Measurements from ENCODE around the gene PRAC1.

PRAC1 gene

GRCh38 chr17:48754500-48755261 lies 32.4 kb upstream of the PRAC1 start:
- H3K27me3 ChIP-seq (replicated peaks; ENCODE audit: insufficient read depth, low read length), result peaks cover 84% of the 10 kb centered on the region
- no peaks in the 10 kb centered on the region for H3K4me1 ChIP-seq (ENCODE audit: low read length)
- H3K4me2 ChIP-seq (ENCODE audit: low read depth, low read length), result no peak overlapping the region
- H3F3A ChIP-seq (ENCODE audit: insufficient read depth, low read length), result no peaks in the 10 kb centered on the region
- H3K27ac ChIP-seq (ENCODE audit: low read length), result no peak overlapping the region
- no peak for TF ChIP-seq EZH2phosphoT487 (IDR thresholded peaks at IDR 0.05; ENCODE audit: low read length)
- no peaks in the 10 kb centered on the region for H3K9me2 ChIP-seq (replicated peaks; ENCODE audit: insufficient read depth, low read length)
- no peak for DNase-seq
- no peaks in the 10 kb centered on the region for H4K20me1 ChIP-seq (ENCODE audit: insufficient read depth, low read length)
- no peaks in the 10 kb centered on the region for H3K36me3 ChIP-seq (replicated peaks; ENCODE audit: insufficient read depth, low read length)
- H2AFZ ChIP-seq (ENCODE audit: low read length), result no peak overlapping the region
- H3K4me3 ChIP-seq (ENCODE audit: low read length), result no peak overlapping the region
- H3K79me2 ChIP-seq (ENCODE audit: low read length), result no peaks in the 10 kb centered on the region
- H3K9ac ChIP-seq (ENCODE audit: low read length), result no peak overlapping the region
- H3K9me3 ChIP-seq (replicated peaks; ENCODE audit: insufficient read depth, low read length), result no peaks in the 10 kb centered on the region

DNA sequence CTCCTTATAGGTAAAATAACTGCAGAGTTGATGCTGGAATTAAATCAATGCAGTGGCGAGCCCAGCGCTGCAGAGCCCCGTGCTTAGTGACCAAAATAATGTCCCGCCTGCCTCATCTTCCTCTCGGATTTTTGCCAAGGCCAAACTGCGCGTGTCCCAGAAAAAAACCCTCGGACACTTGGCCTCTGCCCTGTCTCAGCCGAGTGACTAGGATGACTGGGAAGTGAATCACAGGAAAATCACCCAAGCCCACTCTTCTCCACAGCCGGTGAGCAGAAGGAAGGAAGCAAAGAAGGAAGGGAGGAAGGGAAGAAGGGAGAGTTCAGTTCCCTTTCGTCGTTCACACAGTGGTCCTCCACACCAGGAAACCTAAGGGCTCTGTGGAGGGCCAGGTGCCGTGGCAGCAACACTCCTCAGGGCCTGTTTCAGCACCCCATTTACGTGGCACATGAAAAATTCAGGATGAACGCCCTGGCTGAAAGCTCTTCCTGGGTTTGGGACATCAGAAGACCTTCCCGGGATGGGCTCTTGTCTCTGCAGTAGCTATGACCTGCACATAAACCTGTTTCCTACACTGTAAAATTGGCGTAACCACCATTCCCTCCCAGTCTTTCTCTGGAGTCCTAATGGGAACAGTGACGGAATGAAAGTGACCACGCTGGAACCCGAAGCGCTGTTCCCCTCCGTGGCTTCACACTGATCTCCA lies 31.6 kb upstream of the PRAC1 start:
- no peak overlapping the region for H2AFZ ChIP-seq (ENCODE audit: low read length)
- DNase-seq, result no peak

GRCh38 chr17:48752399-48753288 lies 30.3 kb upstream of the PRAC1 start:
- no peak overlapping the region for H3K27ac ChIP-seq (ENCODE audit: low read length)
- H3K27me3 ChIP-seq (replicated peaks; ENCODE audit: insufficient read depth, low read length), result peaks cover 96% of the 10 kb centered on the region
- no peaks in the 10 kb centered on the region for H3K9me3 ChIP-seq (replicated peaks; ENCODE audit: insufficient read depth, low read length)
- H3K79me2 ChIP-seq (ENCODE audit: low read length), result no peaks in the 10 kb centered on the region
- H4K20me1 ChIP-seq (ENCODE audit: insufficient read depth, low read length), result no peaks in the 10 kb centered on the region
- DNase-seq, result no peak
- H3K4me1 ChIP-seq (ENCODE audit: low read length), result no peaks in the 10 kb centered on the region
- H3F3A ChIP-seq (ENCODE audit: insufficient read depth, low read length), result no peaks in the 10 kb centered on the region
- no peaks in the 10 kb centered on the region for H3K9me2 ChIP-seq (replicated peaks; ENCODE audit: insufficient read depth, low read length)
- no peak overlapping the region for H3K4me2 ChIP-seq (ENCODE audit: low read depth, low read length)
- no peaks in the 10 kb centered on the region for H3K36me3 ChIP-seq (replicated peaks; ENCODE audit: insufficient read depth, low read length)
- no peak overlapping the region for H2AFZ ChIP-seq (ENCODE audit: low read length)
- H3K9ac ChIP-seq (ENCODE audit: low read length), result no peak overlapping the region
- TF ChIP-seq EZH2phosphoT487 (IDR thresholded peaks at IDR 0.05; ENCODE audit: low read length) (no peak), EZH2 (optimal IDR thresholded peaks at IDR 0.05; ENCODE audit: low read depth, low read length) (no peak), CTCF (IDR thresholded peaks at IDR 0.05; ENCODE audit: low read length) (no peak)
- H3K4me3 ChIP-seq (ENCODE audit: low read length), result no peak overlapping the region

More for the DNA sequence above, 31.6 kb upstream of the PRAC1 start:
- no peak overlapping the region for H3K4me3 ChIP-seq (ENCODE audit: low read length)
- H4K20me1 ChIP-seq (ENCODE audit: insufficient read depth, low read length), result no peaks in the 10 kb centered on the region
- H3K4me2 ChIP-seq (ENCODE audit: low read depth, low read length), result no peak overlapping the region
- H3F3A ChIP-seq (ENCODE audit: insufficient read depth, low read length), result no peaks in the 10 kb centered on the region
- no peaks in the 10 kb centered on the region for H3K79me2 ChIP-seq (ENCODE audit: low read length)
- peaks cover 85% of the 10 kb centered on the region for H3K27me3 ChIP-seq (replicated peaks; ENCODE audit: insufficient read depth, low read length)
- no peaks in the 10 kb centered on the region for H3K4me1 ChIP-seq (ENCODE audit: low read length)
- H3K9me2 ChIP-seq (replicated peaks; ENCODE audit: insufficient read depth, low read length), result no peaks in the 10 kb centered on the region
- TF ChIP-seq CTCF (IDR thresholded peaks at IDR 0.05; ENCODE audit: low read length), result no peak
- no peak overlapping the region for H3K9ac ChIP-seq (ENCODE audit: low read length)
- no peaks in the 10 kb centered on the region for H3K9me3 ChIP-seq (replicated peaks; ENCODE audit: insufficient read depth, low read length)
- H3K27ac ChIP-seq (ENCODE audit: low read length), result no peak overlapping the region
- no peaks in the 10 kb centered on the region for H3K36me3 ChIP-seq (replicated peaks; ENCODE audit: insufficient read depth, low read length)
